NCI-H1694 treated with DMSO at 0.1 percent for 48 hours (cell line): ENCODE data around the gene PTTG1.

Source experiments
- DNase-seq: peaks from one replicate; lab custom pipeline; 2025; lab: John Stamatoyannopoulos, UW

Gene PTTG1

GRCh38 chr5:160421625-160422258 lies at the start of gene PTTG1:
TSS of gene PTTG1 (plus strand) at chr5:160421855. CDS start at chr5:160422313, 458 bp downstream.
- DNase-seq, result peak; percentile 83

- no peak for DNase-seq
Measured at GRCh38 chr5:160375166-160375565, 46.5 kb upstream of the PTTG1 start.

- DNase-seq, result no peak
Measured at GRCh38 chr5:160375701-160376100, 46.0 kb upstream of the PTTG1 start.

GRCh38 chr5:160376416-160376815 lies 45.2 kb upstream of the PTTG1 start:
- no peak for DNase-seq

- DNase-seq, result no peak
Measured at GRCh38 chr5:160377651-160378050, 44.0 kb upstream of the PTTG1 start.

GRCh38 chr5:160378330-160378729 lies 43.3 kb upstream of the PTTG1 start:
- DNase-seq, result no peak

- DNase-seq, result no peak
Measured at GRCh38 chr5:160379511-160379910, 42.1 kb upstream of the PTTG1 start.

GRCh38 chr5:160380041-160380440 lies 41.6 kb upstream of the PTTG1 start:
- no peak for DNase-seq

- DNase-seq, result peak; percentile 57
Measured at GRCh38 chr5:160382346-160382745, 39.3 kb upstream of the PTTG1 start.

- no peak for DNase-seq
Measured at GRCh38 chr5:160384681-160385080, 37.0 kb upstream of the PTTG1 start.

- no peak for DNase-seq
Measured at GRCh38 chr5:160385496-160385895, 36.2 kb upstream of the PTTG1 start.

- no peak for DNase-seq
Measured at GRCh38 chr5:160387445-160387844, 34.2 kb upstream of the PTTG1 start.

GRCh38 chr5:160390787-160391696 lies 30.6 kb upstream of the PTTG1 start:
- peak; percentile 42 for DNase-seq

GRCh38 chr5:160395111-160395510 lies 26.5 kb upstream of the PTTG1 start:
- DNase-seq, result no peak

- no peak for DNase-seq
Measured at GRCh38 chr5:160397492-160397891, 24.2 kb upstream of the PTTG1 start.

- DNase-seq, result no peak
Measured at GRCh38 chr5:160398806-160399205, 22.8 kb upstream of the PTTG1 start.

GRCh38 chr5:160399402-160400353 lies 22.0 kb upstream of the PTTG1 start, which contains the start of gene FAM200C:
TSS of gene FAM200C (minus strand) at chr5:160400054. CDS start at chr5:160395490, 4,564 bp downstream.
- peak; percentile 86 for DNase-seq

- peak; percentile 76 for DNase-seq
Measured at GRCh38 chr5:160418561-160419457, 2.8 kb upstream of the PTTG1 start, which contains the start of gene SLU7. TSS of gene SLU7 (minus strand) at chr5:160419081. CDS start at chr5:160415294, 3,787 bp downstream.

- no peak for DNase-seq
Measured at GRCh38 chr5:160419458-160420330, 2.0 kb upstream of the PTTG1 start.

GRCh38 chr5:160420331-160420610 lies 1.4 kb upstream of the PTTG1 start:
- no peak for DNase-seq
